Hematopoietic multipotent progenitor cell treated with erythropoietin and hydrocortisone succinate and interleukin-3 and kit ligand, for 8 days (in vitro differentiated cells): Measurements from ENCODE around the gene KCTD1.
A peak's percentile ranks its signal among the peaks of the same experiment; 100 is the strongest.

ENCODE experiments used
- DNase-seq: peaks from one replicate; pipeline ENCODE4 v3.0.0-alpha.2; 2015

KCTD1 gene

DNA sequence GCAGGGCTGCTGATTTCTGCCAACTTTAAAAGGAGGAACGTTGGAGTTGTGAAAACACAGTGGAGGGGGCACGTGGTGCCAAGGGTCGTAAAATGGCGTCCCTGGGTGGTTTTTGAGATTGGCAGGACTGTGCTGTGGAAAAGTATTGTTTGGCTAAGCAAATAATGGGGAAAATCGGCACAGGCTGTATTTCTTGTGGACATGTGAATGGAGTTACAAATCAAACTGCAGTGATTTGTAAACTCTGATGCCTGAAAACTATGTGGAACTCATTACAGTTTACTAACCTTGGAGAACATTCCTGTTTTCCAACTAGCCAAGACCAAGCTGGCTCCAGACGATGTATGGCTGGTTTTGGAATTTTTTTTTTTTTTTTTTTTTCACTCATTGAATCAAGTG is 68.7 kb downstream of the KCTD1 start:
- DNase-seq = no peak

DNA sequence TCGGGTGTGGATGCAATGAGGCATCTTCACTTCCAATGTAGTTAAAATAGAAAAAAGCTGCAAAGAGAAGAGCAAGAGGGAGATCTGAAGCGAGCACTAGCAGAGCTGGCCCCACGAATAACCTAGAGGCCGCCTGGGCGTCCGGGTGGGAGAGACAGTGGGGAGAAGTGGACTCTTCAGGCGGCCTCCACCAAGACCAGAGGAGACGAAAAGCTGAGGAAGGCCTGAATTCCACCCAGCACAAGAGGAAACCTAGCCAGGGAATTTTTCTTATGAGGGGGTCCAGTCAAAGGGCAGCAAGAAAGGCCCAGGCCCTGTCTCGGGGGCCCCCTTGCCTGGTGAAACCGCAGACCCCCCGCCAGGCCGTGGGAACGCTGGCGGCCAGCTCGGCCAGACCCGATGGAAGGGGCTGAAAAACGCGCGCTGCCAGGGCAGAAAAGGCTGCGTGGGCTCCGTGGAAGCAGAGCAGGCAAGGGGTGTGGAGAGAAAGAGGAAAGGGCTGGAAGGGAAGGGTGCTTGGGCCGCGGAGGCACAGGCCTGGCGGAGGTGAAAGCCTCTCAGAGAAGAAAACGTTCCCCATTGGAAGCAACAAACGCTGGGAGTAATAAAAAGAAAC is 69.2 kb downstream of the KCTD1 start:
- no peak for DNase-seq

DNA sequence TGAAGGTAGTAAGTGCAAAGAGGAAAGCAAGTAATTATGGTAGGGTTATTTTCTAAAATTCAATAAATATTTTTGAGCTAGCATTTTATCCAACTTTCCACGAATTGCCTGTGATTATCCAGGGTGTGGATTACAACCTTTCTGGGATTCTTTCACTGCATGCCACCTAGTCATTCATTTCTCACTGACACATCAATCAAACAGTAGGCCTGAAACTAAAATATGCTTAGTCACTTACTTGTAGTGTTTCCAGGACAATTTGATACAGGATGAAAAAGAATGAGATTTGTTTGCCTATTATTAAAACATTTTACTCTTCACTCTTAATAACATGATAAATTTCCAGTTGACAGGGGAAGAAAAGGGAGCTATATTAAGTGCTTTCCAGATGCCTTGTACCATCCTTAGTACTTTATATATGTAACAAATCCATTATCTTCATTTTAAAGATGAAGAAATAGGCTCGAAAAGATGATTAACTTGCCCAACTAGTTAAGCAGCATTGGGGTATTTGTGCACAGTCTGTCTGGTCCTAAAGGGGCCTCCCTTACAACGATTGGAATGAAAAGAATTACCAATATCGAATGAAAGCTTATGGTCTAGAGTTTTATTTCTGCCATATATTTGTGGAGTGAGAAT is 70.4 kb downstream of the KCTD1 start:
- no peak for DNase-seq

DNA sequence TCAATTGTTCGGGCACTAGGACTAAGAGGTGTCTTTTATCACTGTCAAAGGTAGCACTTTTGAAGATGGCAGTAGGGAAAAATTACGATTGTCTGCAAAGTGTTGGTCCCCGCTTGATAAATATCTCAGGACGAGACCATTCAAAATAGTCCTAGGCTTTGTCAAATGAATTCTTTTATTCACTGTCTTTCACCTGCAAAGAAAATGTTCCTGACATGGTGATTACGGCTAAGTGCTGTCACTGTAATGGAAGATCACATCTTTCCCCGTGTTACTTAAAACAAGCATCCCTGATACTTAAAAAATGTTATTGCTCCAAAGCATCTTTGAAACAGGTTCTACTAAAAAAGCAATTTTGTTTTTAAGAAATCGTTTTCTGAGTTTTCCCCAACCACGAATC is 71.7 kb downstream of the KCTD1 start:
- DNase-seq = no peak

DNA sequence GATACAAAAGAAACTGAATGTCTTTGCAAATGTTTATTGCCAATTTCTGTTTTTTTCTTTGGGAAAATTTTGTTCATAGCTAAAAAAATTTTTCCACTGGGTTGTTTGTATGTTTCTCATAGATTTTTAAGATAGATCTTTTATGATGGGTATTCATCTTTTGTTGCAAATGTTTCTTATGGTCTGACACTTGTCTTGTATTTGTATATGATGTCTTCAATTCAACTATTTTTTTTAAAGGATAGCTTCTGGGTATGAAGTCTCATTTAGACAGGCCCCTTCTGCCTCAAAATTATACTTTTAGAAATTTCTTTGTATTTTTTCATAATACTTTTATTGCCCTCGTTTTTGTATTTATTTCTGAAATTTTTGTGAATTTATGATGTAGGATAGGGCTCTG is 73.8 kb downstream of the KCTD1 start:
- no peak for DNase-seq

DNA sequence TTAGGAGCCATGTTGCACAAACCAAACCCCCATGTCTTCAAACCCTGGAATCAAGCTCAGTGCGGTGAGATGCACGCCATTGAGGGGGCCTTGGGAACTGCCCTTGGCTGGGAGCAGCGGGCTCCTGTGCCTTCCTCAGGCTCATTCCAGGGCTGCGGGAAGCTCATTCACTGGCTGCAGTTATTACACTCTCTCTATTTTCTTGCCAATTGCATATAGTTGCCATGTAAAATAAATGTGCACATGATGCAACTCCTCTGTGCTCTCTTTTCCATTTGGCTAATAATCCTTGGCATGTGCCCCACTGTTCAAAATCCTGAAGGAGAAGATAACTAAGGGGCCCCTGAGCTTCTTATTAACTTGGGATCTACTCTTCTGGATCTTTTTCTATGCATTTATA is 74.7 kb downstream of the KCTD1 start:
- DNase-seq = no peak

DNA sequence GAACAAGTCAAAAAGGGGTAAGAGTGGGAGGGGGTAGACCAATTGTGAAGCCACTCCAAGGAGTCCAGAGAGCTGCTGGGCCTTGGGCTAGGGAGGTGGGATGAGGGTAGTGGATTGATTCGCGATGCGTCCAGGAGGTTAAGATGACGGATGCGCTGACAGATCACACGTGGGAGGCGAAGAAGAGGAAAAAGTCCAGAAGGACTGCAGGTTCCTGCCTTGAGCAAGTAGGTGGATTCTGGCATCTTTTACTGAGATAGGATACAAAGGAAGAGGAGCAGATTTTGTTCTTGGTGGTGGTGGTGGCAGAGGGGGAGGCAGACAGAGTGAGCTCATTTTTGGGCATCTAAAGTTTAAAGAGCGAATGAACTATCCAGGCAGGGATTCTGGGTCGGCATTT is 76.5 kb downstream of the KCTD1 start:
- no peak for DNase-seq

DNA sequence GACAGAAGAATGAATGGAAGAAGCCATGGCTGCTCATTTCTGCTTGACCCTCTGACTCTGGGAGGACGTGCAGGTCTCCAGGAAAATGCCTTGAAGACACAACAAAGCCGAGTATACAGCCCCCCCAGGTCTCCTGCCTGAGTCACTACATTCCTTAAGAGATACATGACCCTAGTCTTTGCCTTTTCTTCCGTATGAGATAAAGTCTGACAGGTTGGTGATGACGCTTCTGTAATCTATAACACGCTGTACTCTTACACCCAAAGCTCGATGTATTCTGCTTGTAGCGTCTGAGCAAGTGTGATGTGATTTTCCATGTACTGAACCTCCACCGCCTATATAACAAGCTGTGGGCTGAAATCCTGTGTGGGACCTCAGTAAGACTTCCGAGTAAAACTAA is 77.3 kb downstream of the KCTD1 start:
- DNase-seq = no peak

DNA sequence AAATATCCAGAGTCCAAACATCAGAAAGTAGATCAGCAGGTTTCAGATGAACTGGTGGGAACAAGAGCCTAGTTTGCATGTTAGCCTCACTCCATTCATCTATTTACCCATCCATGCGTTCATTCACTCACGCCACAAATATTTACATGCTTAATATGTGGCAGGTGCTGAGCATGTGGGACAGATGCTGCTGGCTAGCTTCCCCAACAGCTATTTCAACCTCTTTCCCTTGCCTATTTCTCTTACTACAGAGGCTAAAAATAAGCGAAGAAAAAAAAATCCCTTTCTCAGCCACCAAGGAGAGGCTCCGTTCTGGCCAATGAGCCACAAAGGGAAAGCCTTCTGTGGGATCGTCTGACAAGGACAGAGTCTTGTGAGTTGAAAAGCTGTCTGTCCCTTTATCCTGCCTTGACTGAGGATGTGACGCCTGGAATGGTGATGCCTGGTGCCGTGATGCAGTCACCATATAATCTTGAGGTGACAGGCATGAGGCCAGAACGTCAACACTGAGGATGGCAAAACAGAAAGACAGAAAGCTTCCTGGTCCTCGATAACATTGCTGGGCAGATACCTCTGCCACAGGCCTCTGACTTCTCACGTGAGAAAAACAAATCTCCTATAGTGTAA is 78.2 kb downstream of the KCTD1 start:
- no peak for DNase-seq

DNA sequence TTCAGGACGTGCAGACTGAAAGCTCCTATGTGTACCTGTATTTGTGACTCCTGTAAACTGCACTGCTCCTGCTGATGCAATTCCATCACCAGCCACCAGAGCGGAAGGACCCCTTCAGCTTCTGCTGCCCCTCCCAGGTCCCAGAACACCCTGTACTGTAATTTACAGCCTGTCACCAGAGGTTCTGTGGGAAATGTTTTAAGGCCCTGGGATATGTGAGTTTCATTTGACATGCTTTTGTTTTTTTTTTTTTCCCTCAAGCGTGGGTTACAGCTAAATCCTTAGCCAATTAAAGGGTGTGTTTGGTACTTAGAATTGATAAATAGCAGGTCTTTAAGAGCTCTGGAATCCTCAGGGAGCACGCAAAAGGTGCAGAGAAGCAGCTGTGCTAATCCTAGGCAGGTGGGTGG is 79.4 kb downstream of the KCTD1 start:
- peak; percentile 30 for DNase-seq

DNA sequence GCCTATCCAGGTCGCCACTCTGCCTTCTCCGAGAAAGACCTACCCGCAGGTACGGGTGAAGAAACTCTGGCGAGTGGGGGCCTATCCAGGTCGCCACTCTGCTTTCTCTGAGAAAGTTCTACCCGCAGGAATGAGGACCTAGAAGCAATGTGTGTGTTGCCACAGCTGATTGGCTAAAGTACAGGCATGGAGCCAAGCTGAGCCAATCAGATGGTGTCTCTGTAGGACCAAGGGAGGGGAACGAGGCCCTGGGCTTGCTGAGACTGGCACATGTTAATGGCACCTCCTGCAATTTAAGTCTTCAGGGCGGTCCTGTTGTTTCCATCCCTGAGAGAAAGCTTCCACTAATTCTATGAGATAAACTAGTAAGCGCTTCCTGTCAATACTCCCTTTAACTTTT is 82.3 kb downstream of the KCTD1 start:
- no peak for DNase-seq

DNA sequence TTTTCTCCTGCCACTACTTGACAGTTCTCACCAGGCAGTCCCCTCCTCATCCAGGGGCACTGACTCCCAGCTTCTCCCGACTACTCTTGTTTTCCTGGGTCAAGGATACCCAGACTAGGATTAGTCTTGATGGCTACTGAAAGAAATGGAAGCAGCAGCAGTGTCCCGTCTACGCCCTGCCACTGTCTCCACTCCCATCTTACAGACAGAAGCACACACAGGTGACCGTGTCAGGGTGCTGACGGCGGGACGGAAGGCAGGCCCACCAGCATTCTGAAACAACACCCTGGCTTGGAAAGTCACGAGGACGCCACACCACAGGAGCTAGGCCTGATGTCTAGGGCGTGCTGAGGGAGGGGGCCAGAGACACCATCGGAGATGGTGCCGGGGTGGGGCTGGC is 82.9 kb downstream of the KCTD1 start:
- no peak for DNase-seq

DNA sequence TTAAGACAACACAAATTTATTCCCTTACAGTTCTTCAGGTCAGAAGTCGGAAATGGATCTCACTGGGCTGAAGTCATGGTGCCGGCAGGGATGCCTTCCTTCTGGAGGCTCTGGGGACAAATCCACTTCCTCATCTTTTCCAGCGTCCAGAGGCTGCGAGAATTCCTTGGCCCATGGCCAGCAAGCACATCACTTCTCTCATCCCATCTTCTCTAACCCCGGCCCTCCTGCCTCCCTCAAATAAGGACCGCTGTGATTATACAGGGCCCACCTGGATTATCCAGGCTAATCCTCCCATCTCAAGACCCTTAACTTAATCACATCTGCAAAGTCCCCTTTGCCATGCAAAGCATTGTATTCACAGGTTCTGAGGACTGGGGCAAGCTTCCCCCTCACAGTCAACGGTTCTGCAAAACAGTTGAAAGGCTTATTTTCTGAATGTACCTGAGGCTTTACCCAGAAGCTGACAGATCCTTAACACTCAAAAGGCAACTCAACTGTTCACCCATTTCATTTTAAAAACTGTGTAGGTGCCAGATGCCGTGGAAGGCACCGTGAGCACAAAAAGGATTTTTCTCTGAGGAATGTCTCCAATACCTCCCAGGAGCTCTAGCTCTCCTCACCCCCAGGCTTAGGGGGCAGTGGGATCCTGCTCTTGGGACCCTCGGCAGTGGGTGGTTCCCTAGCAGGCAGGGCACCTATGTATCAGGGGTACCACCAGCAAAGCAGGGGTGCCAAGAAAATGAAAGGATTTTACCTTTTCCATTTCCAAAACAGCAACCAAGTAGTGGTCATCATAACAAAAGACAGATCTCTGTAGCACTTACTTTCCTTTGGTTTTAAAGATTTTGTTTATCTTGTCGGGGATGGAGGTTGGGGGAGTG is 84.0 kb downstream of the KCTD1 start:
- no peak for DNase-seq

DNA sequence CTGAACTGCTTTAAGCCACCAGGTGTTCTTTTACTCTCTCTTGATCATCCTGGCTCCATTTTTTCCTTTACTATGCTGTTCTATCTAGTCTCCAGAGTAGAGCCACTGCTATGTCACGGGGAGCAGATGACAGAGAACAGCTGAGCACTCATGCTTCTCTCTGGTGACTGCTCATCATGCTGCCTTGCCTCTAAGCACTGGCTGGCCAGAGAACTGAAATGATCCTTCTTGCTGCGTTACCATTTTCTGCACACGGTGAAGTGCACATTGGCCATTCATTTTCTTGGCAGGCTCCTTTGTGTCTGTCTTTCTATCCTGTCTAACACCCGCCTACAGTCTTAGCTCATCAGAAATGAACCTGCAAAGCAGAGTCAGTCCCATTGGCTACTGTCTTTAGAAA is 86.0 kb downstream of the KCTD1 start:
- DNase-seq = no peak

DNA sequence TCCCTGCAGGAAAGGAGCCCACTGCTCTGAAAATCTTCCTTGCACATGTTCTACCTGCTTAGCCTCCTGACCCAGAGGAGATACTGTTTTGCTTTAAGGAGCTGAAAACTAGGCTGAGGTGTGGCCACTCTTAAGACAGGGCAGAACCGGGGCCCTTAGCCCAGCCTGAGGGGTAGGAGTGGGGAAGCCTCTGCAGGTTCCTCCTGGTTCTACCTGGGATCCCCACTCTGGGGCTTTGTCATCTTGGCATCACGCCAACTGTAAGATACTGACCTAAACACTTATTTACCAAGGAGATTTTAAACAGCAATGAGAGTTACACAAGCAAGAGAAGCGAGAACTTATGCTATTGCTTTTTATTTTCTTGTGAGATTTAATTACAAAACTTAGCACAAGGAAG is 86.9 kb downstream of the KCTD1 start:
- DNase-seq = no peak

DNA sequence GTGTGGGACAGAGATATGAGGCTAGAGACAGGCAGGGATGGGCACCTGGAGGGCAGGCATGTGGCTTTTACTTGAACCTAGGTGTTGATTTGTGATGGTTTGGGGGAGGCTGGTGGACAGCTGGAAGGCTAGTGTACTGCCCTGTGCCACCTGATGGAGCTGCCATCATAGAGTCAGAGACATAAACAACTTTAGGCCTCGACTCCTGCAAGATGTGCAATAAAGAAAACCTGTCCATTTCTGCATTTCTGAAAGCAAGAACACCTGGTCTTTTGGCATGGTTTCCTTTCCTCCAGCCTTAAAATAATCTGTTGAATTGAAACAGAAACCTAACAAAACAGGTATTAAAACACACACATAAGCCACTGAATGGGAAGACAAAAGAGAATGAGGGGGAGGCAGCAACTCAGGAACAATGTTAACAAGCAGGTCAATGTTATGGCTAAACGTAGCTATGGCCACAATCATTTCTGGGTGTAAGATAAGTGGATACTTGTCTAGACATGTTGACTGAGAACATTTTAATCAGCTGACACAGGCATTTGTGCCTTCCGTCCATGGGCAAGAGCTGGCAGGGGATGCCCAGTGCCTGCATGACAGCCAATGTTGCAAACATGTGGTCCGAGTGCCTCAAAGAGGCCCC is 87.8 kb downstream of the KCTD1 start:
- peak; percentile 54 for DNase-seq

DNA sequence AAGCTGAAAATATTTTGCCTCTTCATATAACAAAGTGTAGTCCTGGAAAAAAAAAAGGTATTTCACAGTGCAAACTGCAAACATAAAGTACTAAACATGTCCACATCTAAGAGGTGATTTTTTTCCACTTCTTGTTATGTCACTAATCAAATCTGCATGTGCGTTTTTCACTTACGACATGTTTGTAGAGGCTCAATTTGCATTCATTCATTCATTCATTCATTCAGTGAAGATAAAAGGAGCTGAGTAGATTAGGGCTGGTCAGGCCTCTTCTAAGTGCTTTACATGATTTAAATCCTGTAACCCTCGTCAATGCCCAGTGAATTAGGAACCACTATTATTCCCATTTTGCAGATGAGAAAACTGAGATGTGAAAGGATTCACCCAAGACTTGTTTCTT is 88.5 kb downstream of the KCTD1 start:
- DNase-seq = no peak

DNA sequence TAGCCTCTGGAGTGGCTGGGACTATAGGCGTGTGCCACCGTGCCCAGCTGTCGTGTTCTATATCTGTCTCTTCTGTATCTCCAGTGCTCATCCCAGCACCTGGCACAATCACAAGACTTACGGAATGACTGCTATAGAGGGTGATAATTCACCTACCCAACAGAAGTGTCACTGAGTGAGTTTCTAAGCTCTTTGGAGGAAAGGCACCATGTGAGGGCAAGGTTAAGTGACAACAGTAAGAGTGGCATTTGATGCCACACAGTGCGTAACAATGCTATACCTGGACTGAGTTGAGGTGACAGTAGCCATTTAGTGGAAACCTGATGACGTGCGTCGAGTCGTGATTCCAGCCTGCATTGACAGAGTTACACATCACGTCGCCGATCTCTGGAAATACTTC is 89.0 kb downstream of the KCTD1 start:
- DNase-seq = no peak

DNA sequence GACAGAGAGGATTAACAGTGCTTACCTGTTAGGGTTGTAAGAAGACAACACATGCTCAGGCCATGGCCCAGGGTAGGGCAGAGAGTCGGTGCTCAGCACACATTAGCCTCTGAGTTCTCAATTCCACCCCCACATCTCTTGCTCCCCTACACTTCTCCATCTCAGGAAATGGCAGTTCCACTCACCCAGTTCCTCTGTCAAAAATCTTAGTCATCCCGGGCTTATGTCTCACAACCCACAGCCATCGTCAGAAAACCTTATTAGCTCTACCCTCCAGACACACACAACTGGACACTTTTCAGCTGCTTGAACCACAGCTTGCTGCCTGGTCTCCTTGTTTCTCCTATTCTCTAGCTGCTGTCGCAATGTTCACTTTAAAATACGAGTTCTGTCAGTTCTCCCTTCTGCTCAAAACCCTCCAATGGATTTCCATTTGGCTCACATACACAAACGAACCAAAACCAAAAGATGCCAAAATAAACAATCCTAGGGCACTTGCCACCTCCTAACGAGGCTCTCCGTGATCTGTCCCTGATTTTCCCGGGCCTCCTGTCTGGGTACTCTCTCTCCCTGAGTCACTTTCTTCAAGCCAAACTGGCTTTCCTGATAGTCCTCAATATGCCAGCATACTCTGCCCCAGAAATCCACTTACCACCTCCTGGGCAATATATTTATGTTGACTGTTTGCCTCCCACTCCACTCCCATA is 89.7 kb downstream of the KCTD1 start:
- no peak for DNase-seq

DNA sequence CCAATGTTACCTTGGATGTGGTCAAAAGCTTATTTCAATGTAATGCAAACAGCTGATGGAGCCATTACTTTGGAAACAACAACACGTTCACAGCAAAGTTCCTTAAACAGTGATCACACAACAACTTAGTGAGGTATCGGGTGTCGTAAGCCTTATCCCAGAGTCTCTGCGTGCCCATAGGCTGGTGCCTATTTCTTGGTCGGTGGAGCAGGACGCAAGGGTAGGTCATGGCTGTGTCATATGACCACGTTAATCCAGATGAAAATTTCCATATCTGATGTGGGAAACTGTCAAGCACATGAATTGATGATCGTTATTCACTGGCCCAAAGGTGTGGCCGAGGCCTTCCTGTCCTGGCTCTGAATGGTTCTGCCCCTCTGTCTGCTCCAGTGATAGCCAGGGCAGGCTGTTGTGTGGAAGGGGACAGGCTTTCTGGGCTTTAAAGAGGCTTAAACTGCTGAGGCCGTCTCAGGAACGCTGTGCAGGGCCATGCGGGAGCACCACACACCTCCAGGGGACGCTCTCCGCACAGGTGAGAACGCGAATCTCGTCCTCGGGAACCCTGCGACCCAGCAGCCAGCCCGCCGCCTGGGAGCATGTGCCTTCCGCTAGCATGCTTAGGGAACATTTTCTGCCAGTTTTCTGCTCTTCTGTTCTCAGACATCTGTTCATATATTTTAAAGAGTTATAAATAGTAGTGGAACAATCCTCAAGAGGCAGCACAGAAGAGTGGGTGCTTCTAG is 90.6 kb downstream of the KCTD1 start:
- DNase-seq = no peak

DNA sequence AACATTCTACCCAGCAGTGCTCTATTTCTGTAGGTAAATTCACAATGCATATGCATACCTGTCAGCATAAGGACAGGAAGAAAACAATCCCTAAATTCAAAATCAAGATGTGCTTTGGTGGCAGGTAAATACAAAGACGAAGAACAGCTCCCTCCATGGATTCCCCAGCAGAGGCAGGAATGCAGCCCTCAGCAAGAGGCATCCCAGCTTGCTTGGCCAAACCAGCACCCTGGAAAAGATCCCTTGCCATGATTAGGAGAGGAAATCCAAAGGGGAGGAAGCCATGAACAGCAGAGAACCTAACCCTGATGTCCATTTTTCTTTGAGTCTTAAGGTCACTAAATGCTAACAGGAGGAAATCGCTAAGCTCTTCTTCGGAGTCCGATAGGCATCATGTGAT is 91.2 kb downstream of the KCTD1 start:
- DNase-seq = no peak

DNA sequence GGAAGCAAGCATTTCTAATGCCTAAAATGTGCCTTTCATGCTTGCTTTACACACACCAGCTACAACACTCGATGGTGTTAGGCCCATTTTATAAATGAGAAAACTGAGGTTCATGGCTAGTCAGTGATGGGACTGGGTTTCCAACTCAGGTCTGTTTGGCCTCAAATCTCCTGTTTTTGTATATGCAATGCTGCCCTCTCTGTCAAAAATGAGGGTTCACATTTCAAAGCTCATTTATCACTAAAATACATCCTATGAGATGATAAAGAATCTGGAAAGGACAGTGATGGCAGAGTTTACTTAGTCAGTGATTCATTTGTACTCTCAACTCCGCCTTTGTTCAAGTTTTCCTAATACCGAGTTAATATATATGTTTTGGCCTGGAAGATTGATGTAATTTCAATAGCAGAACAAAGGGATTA is 92.3 kb downstream of the KCTD1 start:
- no peak for DNase-seq
